SK-MEL-5 (cell line): ENCODE data around the gene KLK10. TPM values are rescaled to one million over a fixed set of nuclear protein-coding genes. Genes with fewer than 3 reads are reported as not detected.
"Not testable (repeated sequence)": the region's sequence is repeated elsewhere in the genome, so short reads cannot be mapped to it uniquely, and the experiment has no call there.

ENCODE experiments used
- DNase-seq: peaks from one replicate; pipeline ENCODE4 v3.0.0-alpha.2; 2016; ENCODE audit warnings: low read depth, low spot score
- in situ Hi-C: cut with HindIII; loops from 2 replicates; pipeline ENCODE4 v1.10.0; 2016; ENCODE audit warnings: low sequenced_read_pairs, high pct_unique_total_duplicates, low pct_unique_long_range_greater_than_20kb
- total RNA-seq: library from RNA; depleted of rRNA; stranded (reverse); fragments of >200 nt; shearing (Covaris generic); gene quantifications from 2 replicates; pipeline ENCODE4 v1.2.3, GENCODE V29; 2014

The KLK10 gene
- total RNA-seq, 1 experiment from 2014 or later, result not detected

DNA sequence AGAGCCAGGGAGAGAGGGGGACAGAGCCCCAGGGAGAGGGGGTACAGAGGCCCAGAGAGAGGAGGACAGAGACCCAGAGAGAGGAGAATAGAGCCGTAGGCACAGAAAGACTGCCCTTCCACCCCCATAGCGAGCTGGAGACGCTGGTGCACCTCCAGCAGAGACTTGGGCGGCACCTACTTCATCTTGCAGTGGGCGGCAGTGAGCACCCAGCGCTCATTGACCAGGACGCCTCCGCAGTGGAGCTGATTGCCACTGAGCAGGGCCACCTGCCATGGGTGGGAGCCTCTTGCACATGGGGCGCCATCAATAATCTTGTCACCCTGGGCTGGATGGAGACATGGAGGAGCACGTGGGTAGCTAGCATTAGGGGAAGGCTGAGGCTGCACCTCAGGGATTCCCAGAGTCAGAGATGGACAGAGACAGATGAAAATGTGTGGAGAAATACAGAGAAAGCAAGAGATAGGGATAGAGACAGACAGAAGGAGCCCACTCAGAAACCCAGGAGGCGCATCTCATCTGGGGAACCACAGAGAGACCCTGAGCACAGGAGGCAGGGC is 37.8 kb downstream of the KLK10 start:
- DNase-seq, result no peak
- in situ Hi-C loops, result no loop called here

- in situ Hi-C loops, result no loop called here
- no peak for DNase-seq
Measured at GRCh38 chr19:50980208-50980607, 39.3 kb downstream of the KLK10 start.

DNA sequence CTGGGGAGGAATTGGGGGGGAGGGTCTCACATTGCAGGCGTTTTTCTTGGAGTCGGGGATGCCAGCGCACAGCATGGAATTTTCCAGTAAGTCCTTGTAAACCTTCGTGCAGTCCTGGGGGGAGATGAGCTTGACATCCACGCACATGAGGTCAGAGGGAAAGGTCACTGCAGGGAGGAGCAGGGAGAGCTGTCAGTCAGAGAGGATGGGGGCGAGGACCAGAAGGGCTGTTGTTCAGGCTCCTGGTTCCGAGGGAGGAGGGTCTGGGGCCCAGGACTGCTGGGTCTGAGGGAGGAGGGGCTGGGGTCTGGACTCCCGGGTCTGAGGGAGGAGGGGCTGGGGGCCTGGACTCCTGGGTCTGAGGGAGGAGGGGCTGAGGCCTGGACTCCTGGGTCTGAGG is 39.8 kb downstream of the KLK10 start:
- DNase-seq, result no peak
- in situ Hi-C loops, result no loop called here

GRCh38 chr19:50978772-50979390 is 40.6 kb downstream of the KLK10 start:
- in situ Hi-C loops, result no loop called here
- no peak for DNase-seq

- DNase-seq, result peak; percentile 13
- in situ Hi-C loops, result no loop called here
Measured at GRCh38 chr19:50977626-50978025, 41.9 kb downstream of the KLK10 start.

DNA sequence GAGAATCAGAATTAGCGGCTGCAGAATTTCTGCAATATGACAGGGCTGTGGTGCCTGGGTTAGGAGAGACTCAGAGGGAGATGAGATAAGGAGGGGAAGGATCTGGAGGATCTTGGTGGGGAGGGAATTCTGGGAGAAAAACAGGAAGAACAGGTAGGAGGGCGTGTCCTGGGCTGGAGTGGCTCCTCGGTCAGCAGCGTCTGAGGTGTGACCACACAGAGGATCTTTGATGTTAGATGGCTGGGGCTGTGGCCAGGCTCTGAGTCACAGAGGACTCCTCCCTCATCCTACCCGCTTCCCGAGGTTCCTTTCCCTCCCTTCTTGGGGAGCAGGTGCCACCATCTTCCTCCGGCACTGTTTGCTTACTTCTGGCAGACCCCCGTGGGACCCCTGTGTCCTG is 43.7 kb downstream of the KLK10 start:
- no peak for DNase-seq
- in situ Hi-C loops, result no loop called here

DNA sequence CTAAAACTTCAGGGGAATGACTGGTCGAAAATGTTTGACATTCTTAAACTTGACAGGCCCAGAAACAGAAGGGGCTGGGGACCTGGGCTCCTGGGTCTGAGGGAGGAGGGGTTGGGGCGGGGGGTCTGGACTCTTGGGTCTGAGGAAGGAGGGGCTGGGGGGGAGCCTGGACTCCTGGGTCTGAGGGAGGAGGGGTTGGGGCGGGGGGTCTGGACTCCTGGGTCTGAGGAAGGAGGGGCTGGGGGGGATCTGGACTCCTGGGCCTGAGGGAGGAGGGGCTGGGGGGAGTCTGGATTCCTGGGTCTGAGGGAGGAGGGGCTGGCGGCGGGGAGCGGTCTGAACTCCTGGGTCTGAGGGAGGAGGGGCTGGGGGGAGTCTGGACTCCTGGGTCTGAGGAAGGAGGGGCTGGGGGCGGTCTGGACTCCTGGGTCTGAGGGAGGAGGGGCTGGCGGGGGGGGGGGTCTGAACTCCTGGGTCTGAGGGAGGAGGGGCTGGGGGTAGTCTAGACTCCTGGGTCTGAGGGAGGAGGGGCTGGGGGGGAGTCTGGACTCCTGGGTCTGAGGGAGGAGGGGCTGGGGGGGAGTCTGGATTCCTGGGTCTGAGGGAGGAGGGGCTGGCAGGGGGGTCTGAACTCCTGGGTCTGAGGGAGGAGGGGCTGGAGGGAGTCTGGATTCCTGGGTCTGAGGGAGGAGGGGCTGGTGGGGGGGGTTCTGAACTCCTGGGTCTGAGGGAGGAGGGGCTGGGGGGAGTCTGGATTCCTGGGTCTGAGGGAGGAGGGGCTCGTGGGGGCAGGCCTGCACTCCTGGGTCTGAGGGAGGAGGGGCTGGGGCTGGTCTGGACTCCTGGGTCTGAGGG is 44.6 kb downstream of the KLK10 start:
- in situ Hi-C loops, result no loop called here
- DNase-seq, result no peak

DNA sequence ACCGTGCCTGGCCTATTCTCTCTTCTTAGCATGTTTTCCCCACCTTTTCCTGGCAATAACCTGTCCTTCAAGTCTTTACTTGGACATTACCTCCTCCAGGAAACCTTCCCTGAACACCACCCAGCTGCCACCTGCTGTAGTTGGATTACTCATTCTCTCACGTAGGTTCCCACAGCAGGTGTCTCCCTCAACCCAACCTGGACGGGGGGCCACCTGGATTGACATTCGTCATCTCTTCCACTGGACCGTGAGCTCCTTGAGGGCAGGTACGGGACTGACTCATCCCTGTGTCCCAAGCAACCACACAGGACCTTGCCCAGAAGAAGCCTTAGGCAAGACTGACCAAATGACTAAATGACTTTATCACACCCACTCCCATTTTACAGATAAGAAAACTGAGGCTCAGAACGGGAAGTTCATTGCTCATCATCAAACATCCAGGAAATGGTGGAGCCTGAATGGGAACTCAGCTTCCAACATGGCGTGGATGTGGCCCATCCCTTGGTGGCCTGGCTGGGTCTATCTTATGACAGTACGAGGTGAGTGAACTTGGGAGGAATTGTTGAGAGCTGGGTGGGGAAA is 46.6 kb downstream of the KLK10 start:
- DNase-seq, result no peak
- in situ Hi-C loops, result no loop called here

DNA sequence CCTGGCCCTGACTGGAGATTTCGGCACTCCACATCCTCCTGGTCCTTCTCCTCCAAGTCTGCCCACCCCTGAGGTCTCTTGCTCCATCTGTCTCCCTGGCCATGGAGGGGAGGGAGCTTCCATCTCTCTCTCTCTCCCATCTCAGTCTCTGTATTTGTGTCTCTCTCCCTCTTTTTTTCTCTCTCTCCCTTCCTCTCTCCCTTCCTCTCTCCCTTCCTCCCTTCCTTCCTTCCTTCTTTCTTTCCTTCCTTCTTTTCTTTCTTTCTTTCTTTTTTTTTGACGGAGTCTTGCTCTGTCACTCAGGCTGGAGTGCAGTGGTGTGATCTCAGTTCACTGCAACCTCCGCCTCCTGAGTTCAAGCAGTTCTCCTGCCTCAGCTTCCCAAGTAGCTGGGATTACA is 49.7 kb downstream of the KLK10 start:
- in situ Hi-C loops, result not testable (repeated sequence)

DNA sequence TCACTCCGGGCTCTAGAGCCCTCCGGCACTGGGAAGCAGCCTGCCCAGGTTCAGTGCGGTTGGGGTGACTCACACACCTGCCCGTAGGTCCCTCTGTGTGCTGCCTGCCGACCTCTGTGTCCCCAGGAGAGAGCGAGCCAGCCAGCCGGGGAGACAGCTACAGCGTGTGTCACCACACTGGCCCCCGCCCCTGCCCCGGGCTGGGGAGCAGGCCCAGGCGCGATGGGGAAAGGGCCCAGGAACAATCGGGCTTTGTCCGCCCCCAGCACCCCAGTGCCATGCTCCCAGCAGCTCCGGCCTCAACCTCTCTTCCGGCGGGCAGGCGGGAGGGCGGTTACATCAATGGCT is 50.1 kb downstream of the KLK10 start, which contains the start of gene KLK6:
KLK6 (minus strand) TSS at position 179 of the 348 bp plus-strand sequence. CDS start 1,487 bp downstream, outside the sequence.
- DNase-seq, result no peak
- in situ Hi-C loops, result no loop called here

More for the DNA sequence above, 49.7 kb downstream of the KLK10 start:
- not testable (repeated sequence) for DNase-seq

GRCh38 chr19:50968716-50969412 is 50.6 kb downstream of the KLK10 start:
- in situ Hi-C loops, result no loop called here
- no peak for DNase-seq

DNA sequence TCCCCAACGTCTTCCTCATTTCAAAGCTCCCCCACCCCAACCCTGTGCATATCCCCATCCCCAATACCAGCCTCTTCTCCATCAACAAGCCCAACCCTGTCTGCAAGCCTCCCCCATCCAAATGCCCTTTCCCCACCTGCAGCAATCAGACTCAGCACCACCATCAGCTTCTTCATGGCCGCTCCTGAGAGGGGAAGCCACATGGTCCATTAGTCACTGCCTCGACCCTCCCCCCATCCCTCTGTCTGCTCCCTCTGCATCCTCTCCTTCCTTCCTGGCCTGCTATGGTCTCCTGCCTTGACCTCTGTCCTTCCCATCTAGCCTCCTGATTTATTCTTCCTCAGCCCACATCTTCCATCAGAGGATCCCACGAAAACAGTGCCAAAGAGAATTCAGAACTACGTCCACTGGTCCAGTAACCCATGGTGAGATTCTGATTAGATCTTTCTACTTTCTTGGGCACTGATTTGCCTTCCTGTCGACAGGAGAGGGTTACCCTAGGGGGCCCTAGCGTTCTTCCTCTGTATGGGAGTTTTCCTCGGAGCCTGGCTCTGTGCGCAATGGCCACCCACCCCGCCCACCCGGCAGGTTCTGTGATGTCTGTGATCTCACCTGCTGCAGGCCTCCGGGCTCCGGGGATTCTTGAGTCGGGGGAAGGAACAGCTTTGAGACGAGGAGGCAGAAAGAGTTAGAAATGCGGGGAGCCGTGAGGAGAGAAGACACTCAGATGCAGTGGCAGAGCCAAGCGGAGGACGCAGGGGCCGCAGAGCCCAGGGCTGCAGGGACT is 51.4 kb downstream of the KLK10 start:
- in situ Hi-C loops, result no loop called here
- no peak for DNase-seq

- in situ Hi-C loops, result no loop called here
- DNase-seq, result no peak
Measured at GRCh38 chr19:50964266-50964665, 55.2 kb downstream of the KLK10 start.

DNA sequence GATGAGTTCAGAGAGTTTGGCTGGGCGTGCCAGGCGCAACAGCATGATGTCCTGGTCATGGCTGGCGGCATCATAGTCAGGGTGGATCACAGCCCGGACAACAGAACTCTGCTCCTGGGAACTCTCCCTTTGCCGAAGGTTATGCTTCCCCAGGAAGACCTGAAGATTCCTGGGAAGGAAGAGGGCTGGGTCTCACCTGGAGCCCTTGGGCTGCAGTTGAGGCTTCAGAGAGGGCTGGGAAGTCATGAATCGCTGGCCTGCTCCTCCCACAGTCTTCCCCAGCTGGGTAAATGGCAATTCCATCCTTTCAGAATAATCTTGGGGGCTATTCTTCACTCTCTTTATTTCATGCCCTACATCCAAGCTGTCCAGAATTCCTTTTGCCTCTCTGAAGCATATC is 56.1 kb downstream of the KLK10 start:
- no peak for DNase-seq

More for the DNA sequence above, 56.1 kb downstream of the KLK10 start:
- in situ Hi-C loops, result no loop called here
